Esophagus squamous epithelium (tissue), 5 donors: ENCODE results near the gene HSD3B1. TPM values are rescaled to one million over a fixed set of nuclear protein-coding genes. Genes with fewer than 3 reads are reported as not detected.

Experiments
- DNase-seq: peaks from one replicate; lab custom pipeline; 2025; lab: John Stamatoyannopoulos, UW
- H3K27ac ChIP-seq, 4 donors: fragments of 200-600 bp; sonication (generic); one replicate each; pipeline ENCODE4 v1.5.1; 2016 to 2019; ENCODE audit warnings: mild to moderate bottlenecking in 1 of 4
- H3K27me3 ChIP-seq, 4 donors: fragments of 200-600 bp; sonication (generic); 1 replicate in 3 of 4; 2 replicates in 1 of 4; pipeline versions ENCODE4 v1.5.1 to v1.6.0; 2017 to 2021; ENCODE audit warnings: antibody characterized with exemption in 1 of 4
- H3K36me3 ChIP-seq, 3 donors: fragments of 200-600 bp; sonication (generic); one replicate each; pipeline ENCODE4 v1.5.1; 2016 to 2019
- H3K4me1 ChIP-seq, 3 donors: fragments of 200-600 bp; sonication (generic); one replicate each; pipeline ENCODE4 v1.5.1; 2017 to 2019
- H3K4me3 ChIP-seq, 4 donors: fragments of 200-600 bp; sonication (generic); 1 replicate in 3 of 4; 2 replicates in 1 of 4; pipeline ENCODE4 v1.5.1; 2016 to 2019; ENCODE audit warnings: mild to moderate bottlenecking in 2 of 4, moderate library complexity in 1 of 4
- H3K9me3 ChIP-seq, 3 donors: fragments of 200-600 bp; sonication (generic); one replicate each; pipeline ENCODE4 v1.5.1; 2016 to 2019
- POLR2A ChIP-seq, 4 donors: fragments of 450-650 bp; IDR thresholded peaks; one replicate each; pipeline ENCODE4 v1.6.1; 2017; ENCODE audit warnings: antibody characterized with exemption in 4 of 4, mild to moderate bottlenecking in 4 of 4, moderate library complexity in 3 of 4
- WGBS, 2 donors: methylation state at CpG; one replicate each; pipeline ENCODE4 v1.1.5; 2018; 5-methylcytosine and 5-hydroxymethylcytosine counted together
- intact Hi-C: fragments of 100-400 bp; cut with DNase I; formaldehyde crosslinking; loops from one replicate; pipeline ENCODE4 v1.15.0; 2022
- total RNA-seq, 4 donors: library from RNA; depleted of rRNA; stranded (reverse); fragments of >200 nt; gene quantifications; one replicate each; pipeline ENCODE4 v1.1.0, GENCODE V29; 2016
- TF ChIP-seq, protein P1 (sequence below), 6 experiments: fragments of 450-650 bp in 4 of 6; fragments of 200-600 bp in 2 of 6; sonication (generic) in 2 of 6; IDR thresholded peaks; one replicate each; pipeline ENCODE4 v1.5.1; 2016 to 2019; ENCODE audit warnings: antibody characterized with exemption in 6 of 6, mild to moderate bottlenecking in 4 of 6, moderate library complexity in 4 of 6
- donor health status: DM: yes; HTN: yes; CAD: no.

The HSD3B1 gene
- total RNA-seq, 4 donors from 2014 or later = not detected

DNA sequence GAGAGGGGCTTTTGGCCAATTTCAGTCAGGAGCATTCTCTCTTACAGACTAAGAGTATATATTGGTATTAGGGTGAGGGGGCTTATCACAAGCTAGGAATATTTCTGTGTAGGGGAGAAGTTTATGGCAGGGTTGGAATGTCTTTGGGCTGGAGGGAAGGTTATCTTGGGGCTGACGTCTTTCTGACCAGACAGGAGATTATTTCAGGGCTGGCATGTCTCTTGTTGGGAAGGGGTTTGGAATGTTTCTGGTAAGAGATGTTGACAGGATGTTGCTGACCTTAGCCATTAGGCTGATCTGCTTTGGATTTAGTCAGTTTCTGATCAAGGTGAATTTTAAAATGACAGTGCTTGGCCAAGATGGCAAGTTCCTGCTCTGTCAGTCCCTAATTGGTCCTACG, 17.8 kb upstream of the HSD3B1 start:
- 60 to 73% methylated on average over 2 of the region's 2 CpGs for WGBS, 2 donors
- DNase-seq = no peak
- no peaks in the 10 kb centered on the region for H3K9me3 ChIP-seq
- no peaks in the 10 kb centered on the region for H3K36me3 ChIP-seq
- no peak overlapping the region for H3K27ac ChIP-seq
- intact Hi-C loops = no loop called here
- no peak overlapping the region for H3K4me3 ChIP-seq
- no peaks in the 10 kb centered on the region for H3K4me1 ChIP-seq
- TF ChIP-seq, protein P1, sequence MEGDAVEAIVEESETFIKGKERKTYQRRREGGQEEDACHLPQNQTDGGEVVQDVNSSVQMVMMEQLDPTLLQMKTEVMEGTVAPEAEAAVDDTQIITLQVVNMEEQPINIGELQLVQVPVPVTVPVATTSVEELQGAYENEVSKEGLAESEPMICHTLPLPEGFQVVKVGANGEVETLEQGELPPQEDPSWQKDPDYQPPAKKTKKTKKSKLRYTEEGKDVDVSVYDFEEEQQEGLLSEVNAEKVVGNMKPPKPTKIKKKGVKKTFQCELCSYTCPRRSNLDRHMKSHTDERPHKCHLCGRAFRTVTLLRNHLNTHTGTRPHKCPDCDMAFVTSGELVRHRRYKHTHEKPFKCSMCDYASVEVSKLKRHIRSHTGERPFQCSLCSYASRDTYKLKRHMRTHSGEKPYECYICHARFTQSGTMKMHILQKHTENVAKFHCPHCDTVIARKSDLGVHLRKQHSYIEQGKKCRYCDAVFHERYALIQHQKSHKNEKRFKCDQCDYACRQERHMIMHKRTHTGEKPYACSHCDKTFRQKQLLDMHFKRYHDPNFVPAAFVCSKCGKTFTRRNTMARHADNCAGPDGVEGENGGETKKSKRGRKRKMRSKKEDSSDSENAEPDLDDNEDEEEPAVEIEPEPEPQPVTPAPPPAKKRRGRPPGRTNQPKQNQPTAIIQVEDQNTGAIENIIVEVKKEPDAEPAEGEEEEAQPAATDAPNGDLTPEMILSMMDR (IDR thresholded peaks at IDR 0.05) = no peak
- TF ChIP-seq POLR2A (IDR thresholded peaks at IDR 0.05) = no peak
- no peaks in the 10 kb centered on the region for H3K27me3 ChIP-seq

DNA sequence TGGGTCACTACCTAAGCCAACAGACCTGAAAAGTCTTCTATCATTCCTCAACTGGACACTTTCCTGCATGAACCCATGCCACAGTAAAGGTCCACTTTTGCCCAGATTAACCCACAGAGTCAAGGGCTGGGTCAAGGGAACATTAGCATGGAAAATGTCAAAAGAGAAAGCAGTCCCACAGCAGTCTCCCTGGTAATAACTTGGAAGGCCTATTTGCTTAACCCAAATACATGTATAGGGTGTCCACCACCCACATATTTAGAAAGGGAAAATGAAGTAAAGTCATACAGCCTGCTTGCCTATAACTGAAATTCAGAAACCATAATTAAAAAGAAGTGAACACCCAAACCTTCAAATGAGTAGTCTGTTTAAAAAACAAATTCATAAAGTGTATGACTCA, 16.1 kb upstream of the HSD3B1 start:
- Histone ChIP-seq H3K4me3 (no peak overlapping the region), H3K27ac (no peak overlapping the region), H3K9me3 (no peaks in the 10 kb centered on the region), H3K4me1 (no peaks in the 10 kb centered on the region), H3K36me3 (no peaks in the 10 kb centered on the region), H3K27me3 (no peaks in the 10 kb centered on the region)
- TF ChIP-seq, protein P1 (IDR thresholded peaks at IDR 0.05) = no peak
- TF ChIP-seq POLR2A (IDR thresholded peaks at IDR 0.05) = no peak
- intact Hi-C loops = no loop called here
- no peak for DNase-seq

DNA sequence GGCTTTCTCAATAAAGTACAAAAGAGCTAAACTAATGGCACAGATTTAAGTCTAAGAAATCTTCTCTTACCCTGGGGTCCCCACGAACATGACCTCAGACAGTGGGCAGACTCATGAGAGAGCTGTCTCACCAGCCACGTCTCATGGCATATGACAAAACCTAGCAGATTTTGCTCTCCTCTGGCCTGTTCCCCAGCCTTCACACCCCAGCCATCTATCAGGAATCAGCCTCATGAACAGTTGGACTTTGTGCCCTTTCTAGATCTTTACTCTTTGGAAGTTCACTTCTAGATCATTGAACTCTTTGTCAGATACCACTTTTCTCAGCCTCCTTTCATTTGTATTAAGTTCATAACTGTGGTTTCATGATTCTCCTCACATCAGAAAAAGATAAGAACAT, 14.2 kb upstream of the HSD3B1 start:
- WGBS, 2 donors = 79 to 89% methylated on average over 2 of the region's 2 CpGs
- no peak for DNase-seq

DNA sequence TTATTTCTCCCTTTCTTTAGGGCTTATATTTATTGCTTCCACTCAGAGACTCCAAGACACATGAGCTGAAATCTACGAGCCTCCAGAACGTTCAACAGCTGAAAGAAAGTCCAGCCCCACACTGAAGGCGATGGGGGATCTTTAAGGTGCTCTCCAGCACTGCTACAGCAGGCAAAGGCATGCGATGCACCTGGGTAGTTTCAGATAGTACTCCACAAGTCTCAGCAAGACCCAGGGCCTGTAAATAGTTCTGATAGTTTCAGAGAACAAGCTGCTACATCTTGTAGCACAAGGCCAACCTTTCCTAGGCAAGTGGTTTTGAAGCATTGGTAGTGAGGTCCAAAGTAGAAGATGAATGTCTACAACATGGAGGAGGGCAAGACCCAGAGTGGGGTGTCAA, 2.2 kb upstream of the HSD3B1 start:
- Histone ChIP-seq H3K36me3 (no peaks in the 10 kb centered on the region), H3K27ac (no peak overlapping the region), H3K4me1 (no peaks in the 10 kb centered on the region), H3K4me3 (no peak overlapping the region), H3K27me3 (no peaks in the 10 kb centered on the region), H3K9me3 (no peaks in the 10 kb centered on the region)
- intact Hi-C loops = no loop called here
- 49 to 56% methylated on average over 4 of the region's 4 CpGs for WGBS, 2 donors
- TF ChIP-seq, protein P1 (IDR thresholded peaks at IDR 0.05) = no peak
- TF ChIP-seq POLR2A (IDR thresholded peaks at IDR 0.05) = no peak
- no peak for DNase-seq

More for the DNA sequence above, 14.2 kb upstream of the HSD3B1 start:
- intact Hi-C loops = no loop called here
- no peaks in the 10 kb centered on the region for H3K9me3 ChIP-seq
- no peaks in the 10 kb centered on the region for H3K36me3 ChIP-seq
- H3K27ac ChIP-seq = no peak overlapping the region
- no peak for TF ChIP-seq POLR2A (IDR thresholded peaks at IDR 0.05)
- TF ChIP-seq, protein P1 (IDR thresholded peaks at IDR 0.05) = no peak
- no peaks in the 10 kb centered on the region for H3K27me3 ChIP-seq
- H3K4me3 ChIP-seq = no peak overlapping the region
- H3K4me1 ChIP-seq = no peaks in the 10 kb centered on the region

DNA sequence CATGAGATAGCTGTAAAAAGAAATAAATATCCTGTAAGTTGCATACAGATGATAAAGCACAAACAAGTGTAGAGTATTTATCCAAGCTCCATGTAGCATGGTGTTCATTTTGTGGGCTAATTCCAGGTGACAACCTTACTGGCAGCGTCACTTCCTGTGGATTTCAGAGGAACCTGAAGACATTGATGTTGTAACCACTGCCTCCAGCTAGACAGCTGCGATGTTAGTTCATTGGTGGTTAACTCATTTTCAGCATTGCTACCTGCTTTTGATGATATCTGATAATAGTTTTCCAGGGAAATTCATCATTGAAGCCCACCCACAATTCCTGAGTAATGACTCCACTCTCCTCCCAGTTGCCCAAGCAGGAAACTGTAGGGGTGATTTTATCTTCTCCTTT, 3.0 kb downstream of the HSD3B1 start:
- no peak for DNase-seq
- Histone ChIP-seq H3K27ac (no peak overlapping the region), H3K9me3 (no peaks in the 10 kb centered on the region), H3K36me3 (no peaks in the 10 kb centered on the region), H3K4me1 (no peaks in the 10 kb centered on the region), H3K4me3 (no peak overlapping the region), H3K27me3 (no peaks in the 10 kb centered on the region)
- intact Hi-C loops = no loop called here
- TF ChIP-seq, protein P1 (IDR thresholded peaks at IDR 0.05) = no peak
- no peak for TF ChIP-seq POLR2A (IDR thresholded peaks at IDR 0.05)
- WGBS, 2 donors = 65 to 86% methylated on average over 2 of the region's 2 CpGs
